Ascending aorta (tissue), 2 donors: ENCODE measurements around the gene NAT16. TPM values are rescaled to one million over a fixed set of nuclear protein-coding genes. Genes with fewer than 3 reads are reported as not detected.
A peak's percentile ranks its signal among the peaks of the same experiment; 100 is the strongest.
"Not testable (repeated sequence)": the region's sequence is repeated elsewhere in the genome, so short reads cannot be mapped to it uniquely, and the experiment has no call there.

ENCODE experiments used
- DNase-seq, 2 donors: peaks; one replicate each; pipeline ENCODE4 v3.0.0-alpha.2; 2019; ENCODE audit warnings: low spot score in 2 of 2
- H3K27ac ChIP-seq, 2 donors: fragments of 200-600 bp; sonication (generic); one replicate each; pipeline ENCODE4 v1.5.1; 2016 to 2017; ENCODE audit warnings: mild to moderate bottlenecking in 1 of 2
- H3K27me3 ChIP-seq: fragments of 200-600 bp; sonication (generic); one replicate; pipeline ENCODE4 v1.5.1; 2017
- H3K36me3 ChIP-seq, 2 donors: fragments of 200-600 bp; sonication (generic); one replicate each; pipeline ENCODE4 v1.5.1; 2016
- H3K4me1 ChIP-seq, 2 donors: fragments of 200-600 bp; sonication (generic); one replicate each; pipeline ENCODE4 v1.5.1; 2016 to 2017; ENCODE audit warnings: mild to moderate bottlenecking in 1 of 2
- H3K4me3 ChIP-seq, 2 donors: fragments of 200-600 bp; sonication (generic); one replicate each; pipeline ENCODE4 v1.5.1; 2016 to 2017; ENCODE audit warnings: mild to moderate bottlenecking in 1 of 2
- H3K9me3 ChIP-seq, 2 donors: fragments of 200-600 bp; sonication (generic); one replicate each; pipeline ENCODE4 v1.5.1; 2016
- CTCF ChIP-seq, 3 experiments: fragments of 200-600 bp in 2 of 3; fragments of 450-650 bp in 1 of 3; sonication (generic) in 2 of 3; IDR thresholded peaks; one replicate each; pipeline ENCODE4 v1.5.1; 2016 to 2019; ENCODE audit warnings: antibody characterized with exemption in 3 of 3, mild to moderate bottlenecking in 1 of 3, moderate library complexity in 1 of 3
- intact Hi-C: fragments of 100-400 bp; cut with DNase I; formaldehyde crosslinking; loops from one replicate; pipeline ENCODE4 v1.15.1; 2023
- total RNA-seq: library from RNA; depleted of rRNA; stranded (reverse); fragments of >200 nt; gene quantifications from one replicate; pipeline ENCODE4 v1.1.0, GENCODE V29; 2016

The NAT16 gene
- total RNA-seq, 1 donor from 2014 or later, result not detected

- H3K27me3 ChIP-seq, result peaks cover 8% of the 10 kb centered on the region
- no peaks in the 10 kb centered on the region for H3K9me3 ChIP-seq
- DNase-seq, result no peak
- no peak overlapping the region for H3K27ac ChIP-seq
- H3K4me1 ChIP-seq, result peaks cover 2 to 5% of the 10 kb centered on the region in 2 donors
- peak overlapping the region in 1 of 2 donors; percentile 10 for H3K4me3 ChIP-seq
- peaks cover 0 to 8% of the 10 kb centered on the region in 2 donors for H3K36me3 ChIP-seq
- TF ChIP-seq CTCF (IDR thresholded peaks at IDR 0.05), result no peak
- intact Hi-C loops, result no loop called here
Measured at GRCh38 chr7:101201695-101202602, 21.9 kb upstream of the NAT16 start.

- intact Hi-C loops, result no loop called here
- TF ChIP-seq CTCF (IDR thresholded peaks at IDR 0.05), result no peak
- Histone ChIP-seq H3K27ac (no peak within 1 kb of the TSS), H3K36me3 (no peaks in the 10 kb centered on the region), H3K9me3 (no peaks in the 10 kb centered on the region), H3K4me1 (peaks cover 2 to 5% of the 10 kb centered on the region in 2 donors), H3K27me3 (peaks cover 8% of the 10 kb centered on the region), H3K4me3 (peak within 1 kb of the TSS in 1 of 2 donors; percentile 10)
- no peak for DNase-seq
Measured at GRCh38 chr7:101200862-101201599, 20.9 kb upstream of the NAT16 start, which contains the start of gene MOGAT3. Gene MOGAT3, minus strand, starts transcription at chr7:101201036. Its CDS starts 182 bp downstream, at chr7:101200854.

- Histone ChIP-seq H3K4me3 (no peak overlapping the region), H3K4me1 (peaks cover 2 to 5% of the 10 kb centered on the region in 2 donors), H3K27me3 (peaks cover 8% of the 10 kb centered on the region), H3K36me3 (no peaks in the 10 kb centered on the region), H3K9me3 (no peaks in the 10 kb centered on the region), H3K27ac (no peak overlapping the region)
- DNase-seq, result no peak
- TF ChIP-seq CTCF (IDR thresholded peaks at IDR 0.05), result no peak
- intact Hi-C loops, result no loop called here
Measured at GRCh38 chr7:101200504-101200861, 20.4 kb upstream of the NAT16 start.

- DNase-seq, H3K27ac ChIP-seq, intact Hi-C loops, H3K27me3 ChIP-seq, H3K9me3 ChIP-seq, H3K4me3 ChIP-seq, H3K4me1 ChIP-seq, H3K36me3 ChIP-seq: not testable (repeated sequence)
Measured at GRCh38 chr7:101199522-101199921, 19.4 kb upstream of the NAT16 start.

GRCh38 chr7:101198476-101198875, 18.4 kb upstream of the NAT16 start:
- no peaks in the 10 kb centered on the region for H3K36me3 ChIP-seq
- intact Hi-C loops, result no loop called here
- no peak overlapping the region for H3K27ac ChIP-seq
- H3K4me3 ChIP-seq, result no peak overlapping the region
- DNase-seq, result no peak
- no peaks in the 10 kb centered on the region for H3K9me3 ChIP-seq
- peaks cover 2 to 5% of the 10 kb centered on the region in 2 donors for H3K4me1 ChIP-seq
- H3K27me3 ChIP-seq, result peaks cover 8% of the 10 kb centered on the region
- no peak for TF ChIP-seq CTCF (IDR thresholded peaks at IDR 0.05)

GRCh38 chr7:101197991-101198390, 17.9 kb upstream of the NAT16 start:
- intact Hi-C loops, result no loop called here
- Histone ChIP-seq H3K27ac (no peak overlapping the region), H3K4me1 (peaks cover 2 to 5% of the 10 kb centered on the region in 2 donors), H3K4me3 (no peak overlapping the region), H3K27me3 (peaks cover 3% of the 10 kb centered on the region), H3K9me3 (no peaks in the 10 kb centered on the region), H3K36me3 (no peaks in the 10 kb centered on the region)
- no peak for DNase-seq
- TF ChIP-seq CTCF (IDR thresholded peaks at IDR 0.05), result no peak
